ENCODE results near the gene BTG4. TPM values are rescaled to one million over a fixed set of nuclear protein-coding genes. Genes with fewer than 3 reads are reported as not detected.

Gene BTG4
- total RNA-seq, result not detected in 2 replicates

DNA sequence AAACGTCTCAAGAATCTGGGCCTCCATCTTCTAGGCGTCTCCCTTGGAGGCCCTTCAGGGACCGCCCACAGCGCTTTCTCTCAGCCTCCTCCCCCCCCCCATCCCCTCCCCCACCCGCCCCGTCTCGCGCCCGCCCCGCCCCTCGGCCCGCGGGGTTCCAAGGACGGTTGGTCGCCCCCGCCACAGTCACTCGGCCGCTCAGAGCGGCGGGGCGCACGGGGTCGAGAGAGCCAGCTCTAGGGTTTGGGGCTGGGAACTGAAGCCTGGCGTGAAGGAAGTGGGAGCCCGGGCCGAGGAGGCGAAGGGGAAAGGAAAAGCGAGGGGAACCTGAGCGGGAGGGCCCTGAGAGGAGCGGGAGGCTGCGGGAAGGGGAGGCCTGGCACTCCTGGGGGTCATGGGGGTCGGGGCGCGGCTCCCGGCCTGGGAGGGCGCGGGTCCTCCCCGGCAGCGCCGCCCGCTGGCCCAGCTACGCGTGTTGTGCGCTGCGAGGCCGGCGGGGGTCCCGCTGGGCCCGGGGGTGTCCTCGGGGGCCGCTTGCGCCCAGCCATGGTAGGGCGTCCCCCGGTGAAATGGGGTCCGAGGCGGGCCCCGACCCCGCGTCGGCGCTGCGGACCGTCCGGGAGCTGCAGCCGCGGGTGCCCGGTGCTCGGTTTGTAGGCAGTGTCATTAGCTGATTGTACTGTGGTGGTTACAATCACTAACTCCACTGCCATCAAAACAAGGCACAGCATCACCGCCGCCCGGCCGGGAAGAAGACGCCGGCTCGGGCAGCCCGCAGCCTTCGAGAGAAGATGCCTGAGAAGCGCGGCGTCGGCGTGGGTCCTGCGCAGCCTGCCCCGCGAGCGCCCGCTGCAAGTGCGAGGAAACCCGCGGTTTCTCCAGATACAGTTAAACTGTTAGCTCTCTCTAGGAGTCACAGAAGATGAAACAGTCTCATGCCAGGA, at the start of gene BTG4:
Gene BTG4, minus strand, starts transcription at position 91 of the 944 bp plus-strand sequence. CDS start 13,610 bp downstream, outside the sequence.

DNA sequence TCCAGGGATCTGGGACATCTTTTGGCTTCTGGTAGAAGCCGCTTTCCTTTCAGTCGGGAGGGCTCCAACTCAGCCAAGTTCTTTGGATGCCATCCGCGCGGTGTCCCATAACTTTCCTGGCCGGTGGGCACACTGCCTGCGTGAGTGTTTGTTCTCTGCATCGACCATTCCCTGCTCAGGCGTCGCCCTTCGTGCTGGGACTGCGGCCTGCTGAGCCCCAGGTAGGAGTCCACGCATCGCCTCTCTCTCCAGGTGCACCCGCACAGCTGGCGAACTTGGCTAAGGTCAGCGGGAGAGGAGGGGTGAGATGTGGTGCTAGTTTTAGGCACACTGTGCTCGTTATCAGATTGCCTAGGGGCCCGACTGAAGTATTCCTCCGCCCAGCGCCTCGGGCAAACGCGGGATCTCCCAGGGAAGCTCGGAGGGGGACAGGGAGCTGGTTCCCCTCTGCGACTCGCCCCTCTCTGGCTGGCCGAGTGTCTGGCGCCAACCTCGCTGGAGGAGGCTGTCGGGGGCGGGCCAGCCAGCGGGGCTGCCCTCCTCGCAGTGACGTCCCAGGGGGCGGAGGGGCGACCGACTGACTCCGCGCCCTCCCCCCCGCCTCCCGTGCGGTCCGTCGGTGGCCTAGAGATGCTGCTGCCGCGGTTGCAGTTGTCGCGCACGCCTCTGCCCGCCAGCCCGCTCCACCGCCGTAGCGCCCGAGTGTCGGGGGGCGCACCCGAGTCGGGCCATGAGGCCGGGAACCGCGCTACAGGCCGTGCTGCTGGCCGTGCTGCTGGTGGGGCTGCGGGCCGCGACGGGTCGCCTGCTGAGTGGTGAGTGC, 28.1 kb upstream of the BTG4 start, which contains the start of gene LAYN:
Gene LAYN, plus strand, starts transcription at position 607 of the 823 bp plus-strand sequence. Its CDS starts 124 bp downstream, at position 731.

DNA sequence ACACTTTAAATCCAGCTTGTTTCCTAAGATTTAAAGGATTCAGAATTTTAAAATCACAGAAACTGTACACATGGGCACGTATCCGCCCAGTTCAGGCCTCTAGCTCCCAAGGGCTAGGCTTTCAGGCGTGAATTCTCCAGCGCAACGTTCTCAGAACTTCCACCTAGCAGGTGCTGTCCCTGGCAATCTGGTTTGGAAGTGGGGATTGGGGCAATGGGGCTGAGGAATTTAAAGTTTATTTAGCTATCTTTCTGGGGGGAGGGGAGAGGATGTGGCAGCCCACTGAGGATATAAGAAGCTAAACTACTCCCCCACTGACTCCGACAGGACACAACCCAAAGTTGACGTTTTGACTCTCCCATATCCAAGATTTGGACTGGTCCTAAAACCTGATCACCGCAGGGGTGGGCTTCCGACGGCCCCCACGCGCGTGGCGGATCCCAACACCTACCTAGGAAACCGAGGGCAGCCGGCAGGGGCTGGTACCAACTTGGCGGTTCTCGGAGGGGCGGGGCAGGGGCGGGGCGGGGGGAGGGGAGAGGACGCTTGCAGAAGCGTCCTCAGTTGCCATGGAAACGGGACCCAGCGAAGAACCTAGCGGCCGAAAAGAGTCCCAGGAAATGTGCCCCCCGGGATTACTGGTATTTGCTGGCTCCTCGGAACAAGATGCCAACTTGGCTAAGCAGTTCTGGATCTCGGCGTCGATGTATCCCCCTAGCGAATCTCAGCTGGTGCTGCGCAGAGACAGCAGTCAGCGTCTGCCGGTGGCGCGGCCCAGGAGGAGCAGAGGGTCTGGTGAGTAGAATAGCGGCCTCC, 2.2 kb upstream of the BTG4 start, which contains the start of gene HOATZ:
Gene HOATZ, plus strand, starts transcription at position 563 of the 816 bp plus-strand sequence. Its CDS starts 7 bp downstream, at position 570.

Other genes with a start within 250 kb of the BTG4 start
- not detected in 2 replicates for gene POU2AF3, start 213.8 kb downstream of the BTG4 start, total RNA-seq
- gene POU2AF1, start 133.1 kb downstream of the BTG4 start, total RNA-seq, result not detected in 2 replicates
- not detected in 2 replicates for gene HOATZ, start 2.4 kb upstream of the BTG4 start, total RNA-seq
- gene LAYN, start 28.3 kb upstream of the BTG4 start, total RNA-seq, result 19.9 and 57.3 TPM in 2 replicates
- 4.4 and 19.2 TPM in 2 replicates for gene SIK2, start 90.1 kb upstream of the BTG4 start, total RNA-seq

All from bladder microvascular endothelial cell (primary cell).